NCI-H446 (cell line): ENCODE data around the gene APOL4.
"Not testable (repeated sequence)": the region's sequence is repeated elsewhere in the genome, so short reads cannot be mapped to it uniquely, and the experiment has no call there.

ENCODE experiments used
- DNase-seq, 2 experiments: peaks; one replicate each; lab custom pipeline; 2025; lab: John Stamatoyannopoulos, UW

The APOL4 gene

DNA sequence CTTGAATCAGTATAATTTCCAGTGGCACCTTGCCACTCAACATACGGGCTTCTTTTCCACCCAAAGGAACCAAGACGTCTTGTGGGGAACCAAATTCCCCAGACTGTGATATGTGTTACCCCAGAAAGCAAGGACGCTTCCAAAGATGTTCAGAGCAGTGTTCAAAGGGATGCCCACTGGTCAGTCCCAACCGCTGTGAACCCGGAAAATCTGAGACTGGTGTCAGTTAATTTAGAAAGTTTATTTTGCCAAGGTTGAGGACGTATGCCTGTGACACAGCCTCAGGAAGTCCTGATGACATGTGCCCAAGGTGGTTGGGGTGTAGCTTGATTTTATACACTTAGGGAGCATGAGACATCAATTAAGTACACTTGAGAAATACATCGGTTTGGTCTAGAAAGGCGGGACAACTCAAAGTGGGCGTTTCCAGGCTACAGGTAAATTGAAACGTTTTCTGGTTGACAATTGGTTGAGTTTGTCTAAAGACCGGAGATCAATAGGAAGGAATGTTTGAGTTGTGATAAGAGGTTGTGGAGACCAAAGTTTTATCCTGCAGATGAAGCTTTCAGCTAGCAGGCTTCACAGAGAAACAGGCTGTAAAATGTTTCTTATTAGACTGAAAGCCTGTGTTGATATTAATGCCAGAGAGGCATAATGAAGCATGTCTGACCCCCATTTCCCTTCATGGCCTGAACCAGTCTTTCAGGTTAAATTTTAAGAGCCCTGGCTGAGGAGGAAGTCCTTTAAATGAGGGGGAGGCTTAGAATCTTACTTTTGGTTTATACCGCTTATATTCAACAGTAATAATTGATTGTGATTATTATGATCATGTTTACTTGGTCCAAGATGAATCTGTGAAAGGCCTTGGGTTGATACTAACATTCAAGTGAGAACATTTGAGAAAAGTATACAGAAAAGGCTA lies 47.8 kb downstream of the APOL4 start:
- DNase-seq = no peak

DNA sequence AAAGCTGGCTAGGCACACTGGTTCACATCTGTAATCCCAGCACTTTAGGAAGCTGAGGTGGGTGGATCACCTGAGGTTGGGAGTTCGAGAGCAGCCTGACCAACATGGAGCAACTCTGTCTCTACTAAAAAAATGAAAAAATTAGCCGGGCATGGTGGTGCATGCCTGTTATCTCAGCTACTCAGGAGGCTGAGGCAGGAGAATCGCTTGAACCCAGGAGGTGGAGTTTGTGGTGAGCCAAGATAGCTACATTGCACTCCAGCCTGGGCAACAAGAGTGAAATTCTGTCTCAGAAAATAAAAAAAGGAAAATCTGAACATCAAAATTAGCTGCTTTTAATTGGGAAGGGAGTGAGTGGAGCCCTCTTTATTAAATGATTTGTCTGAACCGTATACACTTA lies 48.8 kb downstream of the APOL4 start:
- not testable (repeated sequence) for DNase-seq

DNA sequence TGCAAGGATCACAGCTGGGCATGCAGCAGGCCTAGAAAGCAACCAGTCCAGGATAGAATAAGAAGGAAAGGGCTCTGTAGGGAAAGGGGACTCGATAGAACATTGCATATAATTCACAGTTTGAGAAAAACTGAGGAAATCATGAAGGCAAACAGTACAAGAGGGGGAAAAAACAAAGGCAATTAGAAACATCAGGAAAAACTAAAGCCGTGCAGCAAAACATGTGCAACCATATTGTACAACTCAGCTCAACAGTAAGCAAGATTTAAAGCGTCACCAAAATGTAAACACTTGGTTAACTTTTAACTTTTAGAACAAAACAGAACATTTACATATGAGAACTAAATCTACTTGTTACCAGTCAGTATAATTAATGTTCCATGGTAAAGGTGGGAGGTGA lies 49.5 kb downstream of the APOL4 start:
- no peak for DNase-seq

DNA sequence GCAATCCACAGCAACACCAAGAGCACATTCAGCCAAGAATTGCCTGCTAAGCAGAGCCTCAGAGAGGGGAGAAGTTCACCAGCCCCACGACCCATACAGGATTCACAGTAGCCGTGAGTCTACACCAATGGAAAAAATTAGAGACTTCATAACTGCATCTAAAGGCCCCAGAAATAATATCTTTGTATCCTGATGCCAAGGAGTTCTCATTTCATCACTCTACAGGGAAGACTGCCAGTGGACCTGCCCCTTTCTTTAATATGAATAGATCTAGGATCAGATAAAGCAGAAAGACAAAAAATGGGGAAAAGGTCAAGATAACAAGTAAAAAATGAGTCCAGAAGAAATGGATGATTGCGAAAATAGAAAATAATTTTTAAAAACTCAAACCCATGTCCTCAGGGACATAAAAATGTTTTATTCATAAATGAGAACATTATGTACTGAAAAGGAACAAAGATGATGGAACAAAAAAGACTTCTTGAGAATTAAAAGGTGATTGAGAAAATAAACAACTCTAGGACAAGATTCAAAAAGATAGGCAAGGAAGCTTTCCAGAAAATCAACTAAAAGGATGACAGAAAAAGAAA lies 50.5 kb downstream of the APOL4 start:
- no peak for DNase-seq

DNA sequence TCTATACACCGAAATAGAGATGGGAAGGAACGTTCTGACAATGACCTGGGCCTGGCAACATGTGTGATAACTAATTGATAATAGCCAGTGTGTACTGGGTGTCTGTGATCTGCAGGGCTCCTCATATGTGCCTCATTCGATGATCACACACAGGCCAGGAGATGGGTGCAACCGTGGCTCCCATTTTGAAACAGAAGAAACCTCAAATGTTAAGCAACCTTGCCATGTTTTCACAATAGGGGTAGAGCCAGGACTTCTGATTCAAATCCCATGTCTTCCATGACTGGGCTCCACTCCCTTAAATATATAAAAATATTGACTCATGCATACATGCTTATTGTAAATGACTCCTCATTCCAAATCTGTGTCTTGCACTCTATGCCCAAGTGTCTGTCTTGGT lies 52.2 kb downstream of the APOL4 start:
- DNase-seq = no peak

DNA sequence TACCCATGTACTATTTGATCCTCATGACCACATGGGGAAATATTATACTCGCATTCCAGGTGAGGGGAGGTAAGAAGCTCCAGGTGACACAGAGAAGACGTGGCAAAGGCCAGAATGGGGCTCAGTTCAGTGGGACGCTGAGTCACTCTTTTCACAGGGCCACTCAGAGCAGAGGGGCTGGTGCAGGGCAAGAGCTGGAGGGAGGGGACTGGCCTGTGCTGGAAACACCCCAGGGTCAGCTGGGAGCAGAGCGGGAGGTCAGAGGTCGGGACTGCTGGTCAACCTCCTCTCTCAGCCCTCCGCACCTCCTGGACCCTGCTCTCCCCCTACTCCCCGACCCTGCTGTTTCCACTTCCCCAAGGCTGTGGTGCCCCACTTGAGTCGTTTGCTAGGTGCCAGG lies 53.2 kb downstream of the APOL4 start:
- DNase-seq = no peak

DNA sequence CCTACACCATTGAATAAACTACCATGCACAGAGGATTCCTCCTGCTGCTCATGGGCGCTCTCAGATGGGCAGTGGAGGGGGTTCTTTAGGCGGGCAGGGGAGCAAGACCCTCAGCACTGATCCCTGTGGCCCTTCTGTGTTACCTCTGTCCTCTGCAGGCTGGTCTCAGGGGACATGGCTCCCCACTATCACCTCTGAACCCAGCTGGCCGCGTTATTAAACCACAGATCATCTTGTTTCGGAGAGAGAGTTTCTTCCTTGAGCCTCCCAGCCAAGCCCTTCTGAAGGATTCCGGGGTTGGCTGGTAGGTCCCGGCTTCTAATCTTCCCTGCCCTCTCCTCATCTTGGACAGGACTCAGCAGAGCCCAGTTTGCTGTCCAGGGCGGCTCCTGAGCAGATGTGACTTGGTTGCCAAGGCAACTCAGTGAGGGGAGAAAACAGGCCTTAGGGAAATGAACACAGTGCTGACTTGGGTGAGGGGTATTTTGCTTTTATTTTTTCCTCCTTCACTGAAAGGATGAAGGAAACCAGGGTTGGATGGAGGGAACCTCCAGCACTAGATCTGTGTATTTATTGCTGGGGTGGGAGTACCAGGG lies 54.3 kb downstream of the APOL4 start:
- no peak for DNase-seq

DNA sequence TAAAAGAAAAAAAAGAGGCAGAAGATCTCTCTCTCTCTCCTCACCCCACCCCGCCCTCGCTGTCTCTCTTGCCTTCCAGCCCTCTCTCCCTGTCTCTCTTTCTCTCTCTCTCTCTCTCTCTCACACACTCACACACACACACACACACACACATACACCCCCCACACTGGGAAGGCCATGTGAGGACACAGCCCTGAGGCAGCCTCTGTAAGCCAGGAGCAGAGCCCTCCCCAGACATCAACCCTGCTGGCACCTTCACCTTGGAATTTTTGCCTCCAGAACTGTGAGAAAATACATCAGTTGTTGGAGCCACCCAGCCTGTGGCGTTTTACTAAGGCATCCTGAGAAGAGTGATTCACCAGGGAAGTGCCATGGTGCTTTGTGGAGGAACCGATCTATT lies 55.7 kb downstream of the APOL4 start:
- no peak for DNase-seq

DNA sequence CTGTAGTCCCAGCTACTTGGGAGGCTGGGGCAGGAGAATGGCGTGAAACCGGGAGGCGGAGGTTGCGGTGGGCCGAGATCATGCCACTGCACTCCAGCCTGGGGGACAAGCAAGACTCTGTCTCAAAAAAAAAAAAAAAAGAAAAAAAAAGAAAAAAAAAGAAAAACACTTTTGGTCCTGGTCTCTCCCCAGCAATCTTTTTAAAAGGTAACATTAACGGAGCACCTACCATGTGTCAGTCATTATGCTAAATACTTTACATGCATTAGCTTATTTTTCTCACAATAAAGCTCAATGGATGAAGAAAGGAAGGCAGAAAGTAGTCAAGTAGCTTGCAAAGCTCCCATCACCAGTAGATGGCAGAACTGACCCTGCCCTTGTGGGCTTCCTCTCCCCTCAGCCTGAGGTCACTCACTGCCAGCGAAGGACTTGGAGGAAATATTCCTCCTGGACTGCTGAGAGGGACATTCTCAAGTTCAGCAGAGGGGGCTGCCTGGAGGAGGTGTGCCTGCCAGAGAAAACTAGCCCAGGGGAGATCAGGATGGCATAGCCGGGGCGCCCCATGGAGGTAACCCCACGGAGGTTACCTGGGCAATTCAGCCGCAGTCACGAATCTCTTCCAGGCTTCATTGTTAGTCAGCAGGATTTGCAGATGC lies 56.6 kb downstream of the APOL4 start:
- peak; percentile 4 to 50 for DNase-seq

DNA sequence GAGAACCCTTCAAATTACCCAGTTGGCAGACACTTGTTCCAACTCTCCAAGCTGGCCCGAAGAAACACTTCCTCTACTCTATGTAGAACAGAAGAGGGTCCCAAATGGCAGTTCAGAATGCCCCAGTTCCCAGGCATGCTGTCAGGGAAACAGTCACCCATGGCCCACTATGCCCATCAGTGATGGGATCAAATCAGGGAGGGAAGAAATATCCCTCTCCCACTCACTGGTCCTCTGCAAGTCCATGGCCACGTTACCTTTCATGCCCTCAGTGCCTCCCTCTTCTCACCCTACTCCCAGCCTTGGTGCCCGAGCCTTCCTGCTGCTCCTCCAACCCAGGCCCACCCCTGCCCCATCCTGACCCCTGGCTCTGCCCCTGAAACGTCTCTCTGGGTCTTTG lies 57.7 kb downstream of the APOL4 start:
- no peak for DNase-seq

DNA sequence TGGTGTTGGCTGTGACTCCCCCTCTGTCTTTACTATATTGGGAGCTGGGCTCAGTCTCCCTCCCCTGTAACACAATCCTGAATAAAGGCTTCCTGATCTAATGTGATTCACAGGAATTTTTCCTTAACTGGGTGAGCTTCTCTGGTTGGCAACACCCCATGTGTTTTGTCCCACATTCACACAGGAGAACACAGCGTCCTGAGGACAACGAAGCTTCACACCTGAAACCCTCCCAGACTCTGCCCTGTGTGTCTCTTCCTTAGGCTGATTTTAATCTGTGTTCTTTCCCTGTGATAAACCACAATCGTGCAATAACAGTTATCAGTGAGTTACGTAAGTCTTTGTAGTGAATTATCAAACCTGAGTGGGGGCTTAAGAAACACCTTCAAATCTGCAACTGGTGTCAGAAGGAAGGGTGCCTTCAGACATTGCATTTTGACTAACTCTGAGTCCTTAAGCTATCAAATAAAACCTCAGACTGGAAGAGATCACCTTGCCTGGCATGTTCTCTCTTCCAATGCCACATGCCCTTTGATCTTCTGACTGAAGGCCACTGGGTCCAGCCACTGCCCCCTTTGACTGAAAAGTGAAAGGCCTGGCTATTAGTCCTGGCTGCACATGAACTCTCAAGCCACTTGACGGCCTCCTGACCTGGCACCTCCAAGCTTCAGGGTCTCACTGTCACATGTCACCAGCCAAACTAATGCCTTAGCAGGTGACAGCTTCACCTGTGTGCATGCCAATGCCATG lies 58.4 kb downstream of the APOL4 start:
- DNase-seq = no peak

DNA sequence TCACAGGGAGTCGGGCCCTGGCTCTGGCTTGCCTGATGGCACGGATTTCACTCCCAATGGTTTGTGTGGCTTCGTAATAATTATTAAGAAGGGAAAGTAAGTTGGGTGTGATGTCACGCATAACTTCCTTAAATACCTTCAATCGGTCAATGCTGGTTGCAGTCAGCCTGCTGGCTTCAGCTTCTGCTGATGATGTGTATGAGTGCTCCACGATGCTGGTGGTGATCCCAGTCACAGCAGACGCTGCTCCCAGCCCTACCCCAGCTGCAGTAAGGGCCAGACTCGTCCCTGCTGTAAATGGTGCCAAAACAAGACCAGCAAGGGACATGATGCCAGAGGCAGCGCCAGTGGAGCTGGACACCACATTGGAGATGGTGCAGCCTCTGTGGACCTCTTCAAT lies 60.1 kb downstream of the APOL4 start:
- no peak for DNase-seq
